Osteocyte (in vitro differentiated cells): Measurements from ENCODE around the gene RPL36. TPM values are rescaled to one million over a fixed set of nuclear protein-coding genes. Genes with fewer than 3 reads are reported as not detected.
A peak's percentile ranks its signal among the peaks of the same experiment; 100 is the strongest.

ENCODE experiments used
- DNase-seq: peaks from one replicate; pipeline ENCODE4 v3.0.0; 2021; ENCODE audit warnings: mixed read lengths; ENCODE audit not compliant: unreplicated experiment; ENCODE audit errors: extremely low spot score
- H3K27ac Mint-ChIP-seq: one replicate; pipeline ENCODE4 v1.8.0; 2021; ENCODE audit warnings: mild to moderate bottlenecking, mixed read lengths; ENCODE audit not compliant: unreplicated experiment
- H3K27me3 Mint-ChIP-seq: one replicate; pipeline ENCODE4 v1.8.0; 2021; ENCODE audit warnings: mixed read lengths; ENCODE audit not compliant: unreplicated experiment
- H3K36me3 Mint-ChIP-seq: one replicate; pipeline ENCODE4 v1.8.0; 2021; ENCODE audit warnings: mixed read lengths; ENCODE audit not compliant: unreplicated experiment
- H3K4me1 Mint-ChIP-seq: one replicate; pipeline ENCODE4 v1.8.0; 2021; ENCODE audit warnings: mixed read lengths; ENCODE audit not compliant: unreplicated experiment
- H3K4me3 Mint-ChIP-seq: one replicate; pipeline ENCODE4 v1.8.0; 2021; ENCODE audit warnings: mild to moderate bottlenecking, moderate library complexity, mixed read lengths; ENCODE audit not compliant: unreplicated experiment
- H3K9me3 Mint-ChIP-seq: one replicate; pipeline ENCODE4 v1.8.0; 2021; ENCODE audit warnings: mixed read lengths; ENCODE audit not compliant: unreplicated experiment
- total RNA-seq: library from RNA; stranded (reverse); gene quantifications from 2 replicates; pipeline ENCODE4 v1.2.1, GENCODE V29; 2021
- TF ChIP-seq, protein P1 (sequence below): fragments of 200-600 bp; sonication (generic); IDR thresholded peaks from 2 replicates; pipeline ENCODE4 v1.5.0; 2021; ENCODE audit warnings: antibody characterized with exemption, mild to moderate bottlenecking, moderate library complexity

RPL36 gene
- total RNA-seq, 1 donor from 2014 or later: 728 TPM

DNA sequence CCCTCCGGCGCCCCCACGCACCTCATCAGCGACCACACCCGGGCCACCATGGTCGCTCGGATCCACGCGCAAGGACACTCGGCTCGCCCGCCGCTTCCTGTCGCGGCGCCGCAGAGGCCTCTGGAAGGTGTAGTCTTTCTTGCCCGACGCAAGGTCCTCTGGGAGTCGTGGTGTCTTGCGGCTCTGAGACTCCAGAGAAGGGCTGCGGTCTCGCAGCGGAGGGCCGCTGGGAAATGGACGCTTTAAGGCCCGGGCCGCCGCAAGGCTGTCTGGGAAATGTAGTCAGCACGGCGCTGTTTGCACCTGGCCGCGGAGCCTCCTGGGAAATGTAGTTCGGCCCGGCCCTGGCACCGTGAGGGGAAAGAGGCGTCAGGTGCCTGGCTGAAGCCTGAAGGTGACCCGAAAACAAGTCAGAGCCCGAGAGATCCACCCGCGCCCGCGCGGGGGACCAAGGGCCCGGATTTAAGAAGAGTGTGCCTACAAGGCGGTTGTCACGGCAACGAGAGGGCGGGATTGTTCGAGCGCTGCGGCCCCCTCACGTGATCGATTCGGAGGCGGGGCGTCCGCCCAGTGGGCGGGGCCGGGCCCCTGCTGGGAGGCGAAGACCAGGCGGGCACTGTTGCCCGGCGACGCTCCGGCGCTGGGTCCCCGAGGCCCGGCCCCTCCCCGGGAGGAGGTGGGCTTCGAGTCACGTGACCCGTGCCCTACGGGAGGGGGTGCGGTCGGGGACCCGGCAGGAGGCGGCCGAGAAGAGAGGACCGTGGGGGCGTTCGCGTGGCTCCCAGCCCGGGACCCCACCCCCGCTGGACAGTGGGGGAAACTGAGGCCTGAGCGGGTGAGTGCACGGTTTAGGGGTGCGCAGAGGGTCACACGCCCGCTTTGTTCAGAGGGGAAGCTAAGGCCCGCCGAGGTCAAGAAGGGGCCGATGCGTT is 9.4 kb upstream of the RPL36 start, which contains the start of the genes HSD11B1L and MICOS13:
Gene HSD11B1L (plus strand): TSS at position 591 of the 932 bp plus-strand sequence. CDS start 3,806 bp downstream, outside the sequence.
Gene MICOS13 (minus strand): TSS at position 80 of the 932 bp plus-strand sequence. CDS start 30 bp downstream, at position 50.
- Mint-ChIP-seq H3K36me3 (peaks cover 2% of the 10 kb centered on the region), H3K27ac (peak within 1 kb of the TSS; percentile 100), H3K4me3 (peak within 1 kb of the TSS; percentile 91), H3K9me3 (no peaks in the 10 kb centered on the region), H3K4me1 (peaks cover 19% of the 10 kb centered on the region), H3K27me3 (no peaks in the 10 kb centered on the region)
- peak; percentile 99 for DNase-seq
- TF ChIP-seq, protein P1, sequence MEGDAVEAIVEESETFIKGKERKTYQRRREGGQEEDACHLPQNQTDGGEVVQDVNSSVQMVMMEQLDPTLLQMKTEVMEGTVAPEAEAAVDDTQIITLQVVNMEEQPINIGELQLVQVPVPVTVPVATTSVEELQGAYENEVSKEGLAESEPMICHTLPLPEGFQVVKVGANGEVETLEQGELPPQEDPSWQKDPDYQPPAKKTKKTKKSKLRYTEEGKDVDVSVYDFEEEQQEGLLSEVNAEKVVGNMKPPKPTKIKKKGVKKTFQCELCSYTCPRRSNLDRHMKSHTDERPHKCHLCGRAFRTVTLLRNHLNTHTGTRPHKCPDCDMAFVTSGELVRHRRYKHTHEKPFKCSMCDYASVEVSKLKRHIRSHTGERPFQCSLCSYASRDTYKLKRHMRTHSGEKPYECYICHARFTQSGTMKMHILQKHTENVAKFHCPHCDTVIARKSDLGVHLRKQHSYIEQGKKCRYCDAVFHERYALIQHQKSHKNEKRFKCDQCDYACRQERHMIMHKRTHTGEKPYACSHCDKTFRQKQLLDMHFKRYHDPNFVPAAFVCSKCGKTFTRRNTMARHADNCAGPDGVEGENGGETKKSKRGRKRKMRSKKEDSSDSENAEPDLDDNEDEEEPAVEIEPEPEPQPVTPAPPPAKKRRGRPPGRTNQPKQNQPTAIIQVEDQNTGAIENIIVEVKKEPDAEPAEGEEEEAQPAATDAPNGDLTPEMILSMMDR: no peak

DNA sequence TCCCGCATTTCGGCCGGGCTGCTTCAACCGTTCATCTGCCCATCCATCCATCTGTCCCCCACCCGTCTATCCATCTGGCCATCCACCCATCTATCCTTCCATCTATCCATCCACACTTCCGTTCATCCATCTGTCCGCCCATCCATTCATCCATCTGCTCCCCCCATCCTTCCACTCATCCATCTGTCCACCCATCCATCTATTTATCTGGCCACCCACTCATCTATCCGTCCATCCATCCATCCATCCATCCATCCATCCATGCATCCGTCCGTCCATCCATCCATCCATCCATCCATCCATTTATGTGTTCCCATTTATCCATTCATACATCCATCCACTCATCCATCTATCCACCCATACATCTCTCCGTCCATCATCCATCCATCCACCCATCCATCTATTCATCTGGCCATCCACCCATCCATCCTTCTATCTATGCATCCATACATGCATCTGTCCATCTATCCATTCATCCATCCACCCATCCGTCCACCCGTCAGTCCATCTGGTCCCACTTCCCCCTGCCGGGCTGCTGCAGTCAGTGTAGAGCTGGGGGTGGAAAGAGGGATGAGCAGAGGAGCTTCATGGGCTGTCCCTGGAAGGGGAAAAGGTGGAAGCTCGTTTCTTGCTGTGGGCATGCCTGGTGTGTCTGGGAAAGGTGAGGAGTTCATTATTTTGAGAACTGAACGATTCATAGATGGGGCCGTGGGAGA is 8.5 kb upstream of the RPL36 start:
- Mint-ChIP-seq H3K9me3 (no peaks in the 10 kb centered on the region), H3K27me3 (no peaks in the 10 kb centered on the region), H3K27ac (peak overlapping the region; percentile 31), H3K4me1 (peaks cover 21% of the 10 kb centered on the region), H3K4me3 (peak overlapping the region; percentile 91), H3K36me3 (peaks cover 2% of the 10 kb centered on the region)
- no peak for DNase-seq
- TF ChIP-seq, protein P1: no peak

DNA sequence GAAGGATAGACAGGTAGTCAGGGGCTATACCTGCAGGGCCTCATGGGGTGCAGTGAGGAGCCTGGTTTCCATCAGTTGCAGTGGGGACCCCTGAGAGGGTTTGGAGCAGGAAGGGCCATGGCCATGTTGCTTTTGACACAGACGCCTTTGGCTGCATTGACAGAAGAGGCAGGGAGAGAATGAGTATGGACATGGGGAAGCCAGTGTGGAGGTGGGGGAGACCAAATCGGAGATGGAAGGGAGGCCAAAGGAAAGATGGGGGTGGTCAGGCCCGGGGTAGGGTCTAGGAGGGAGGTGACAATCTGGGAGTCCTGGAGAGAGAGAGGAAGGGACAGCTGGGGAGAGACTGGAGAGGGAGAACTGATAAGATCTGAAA is 8.0 kb upstream of the RPL36 start:
- no peaks in the 10 kb centered on the region for H3K9me3 Mint-ChIP-seq
- peak overlapping the region; percentile 91 for H3K4me3 Mint-ChIP-seq
- peaks cover 2% of the 10 kb centered on the region for H3K36me3 Mint-ChIP-seq
- H3K27me3 Mint-ChIP-seq: no peaks in the 10 kb centered on the region
- no peak overlapping the region for H3K27ac Mint-ChIP-seq
- no peak for DNase-seq
- H3K4me1 Mint-ChIP-seq: peaks cover 22% of the 10 kb centered on the region
- TF ChIP-seq, protein P1: no peak

DNA sequence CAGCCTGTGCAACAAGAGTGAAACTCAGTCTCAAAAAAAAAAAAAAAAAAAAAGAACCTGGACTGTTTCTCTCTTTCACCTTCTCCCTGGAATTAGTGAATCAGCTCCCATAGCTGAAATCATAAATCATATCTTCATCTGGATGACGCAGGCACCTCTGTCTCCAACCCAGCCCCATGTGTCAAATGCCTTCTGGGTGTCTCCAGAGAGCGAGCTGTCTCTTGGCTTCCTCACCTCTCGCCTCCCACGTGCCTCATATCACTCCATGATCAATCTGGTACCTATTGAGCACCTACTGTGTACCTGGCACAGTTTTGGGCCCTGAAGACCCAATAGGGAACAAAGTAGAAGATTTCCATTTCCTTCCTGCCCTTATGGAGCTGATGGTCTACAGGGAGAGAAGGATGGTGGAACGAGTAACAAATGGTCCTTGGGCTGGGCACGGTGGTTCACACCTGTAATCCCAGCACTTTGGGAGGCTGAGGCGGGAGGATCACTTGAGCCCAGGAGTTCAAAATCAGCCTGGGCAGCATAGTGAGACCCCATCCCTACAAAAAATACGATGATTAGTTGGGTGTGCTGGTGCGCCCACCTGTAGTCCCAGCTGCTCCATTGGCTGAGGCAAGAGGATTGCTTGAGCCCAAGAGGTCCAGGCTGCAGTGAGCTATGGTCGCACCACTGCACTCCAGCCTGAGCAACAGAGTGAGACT is 6.8 kb upstream of the RPL36 start:
- DNase-seq: no peak
- no peaks in the 10 kb centered on the region for H3K9me3 Mint-ChIP-seq
- H3K36me3 Mint-ChIP-seq: peaks cover 2% of the 10 kb centered on the region
- H3K27me3 Mint-ChIP-seq: no peaks in the 10 kb centered on the region
- H3K27ac Mint-ChIP-seq: no peak overlapping the region
- peaks cover 22% of the 10 kb centered on the region for H3K4me1 Mint-ChIP-seq
- TF ChIP-seq, protein P1: no peak
- no peak overlapping the region for H3K4me3 Mint-ChIP-seq
